SU-DHL-6 (cell line): ENCODE results near the gene CTF1.

Experiments used
- H2AFZ ChIP-seq: fragments of 200-600 bp; sonication (generic); 2 replicates; pipeline ENCODE4 v1.6.1; 2014; ENCODE audit warnings: low read depth, mild to moderate bottlenecking, moderate library complexity, mixed read lengths, antibody characterized with exemption, low read length; ENCODE audit not compliant: severe bottlenecking
- H3F3A ChIP-seq: fragments of 200-600 bp; shearing (Covaris generic); 2 replicates; pipeline ENCODE4 v1.6.0; 2016; ENCODE audit warnings: antibody characterized with exemption, mild to moderate bottlenecking; ENCODE audit not compliant: insufficient read depth
- H3K27ac ChIP-seq: fragments of 200-600 bp; sonication (generic); 2 replicates; pipeline ENCODE4 v1.5.1; 2016; ENCODE audit warnings: low read depth, mild to moderate bottlenecking, low read length, moderate library complexity, mixed read lengths
- H3K27me3 ChIP-seq: fragments of 200-600 bp; sonication (generic), shearing (Covaris generic); 2 replicates; pipeline ENCODE4 v1.6.0; 2014; ENCODE audit warnings: mild to moderate bottlenecking, low read length
- H3K36me3 ChIP-seq: fragments of 200-600 bp; sonication (generic); 2 replicates; pipeline ENCODE4 v1.6.1; 2014; ENCODE audit warnings: mild to moderate bottlenecking, low read length, mixed read lengths
- H3K4me2 ChIP-seq: fragments of 300-600, 200-600 bp; shearing (Covaris generic), sonication (generic); 2 replicates; pipeline ENCODE4 v1.6.0; 2014; ENCODE audit warnings: low read length, low read depth, mild to moderate bottlenecking; ENCODE audit not compliant: poor library complexity, severe bottlenecking
- H3K4me3 ChIP-seq: fragments of 200-600 bp; sonication (generic); 2 replicates; pipeline ENCODE4 v1.5.1; 2014; ENCODE audit warnings: antibody characterized with exemption, low read length, mild to moderate bottlenecking, mixed read lengths; ENCODE audit not compliant: insufficient read depth, poor library complexity, severe bottlenecking
- H3K79me2 ChIP-seq: fragments of 200-600 bp; sonication (generic); 2 replicates; pipeline ENCODE4 v1.6.1; 2014; ENCODE audit warnings: mild to moderate bottlenecking, low read length, moderate library complexity; ENCODE audit not compliant: insufficient read depth
- H3K9ac ChIP-seq: fragments of 200-600 bp; sonication (generic); 2 replicates; pipeline ENCODE4 v1.7.0; 2014; ENCODE audit warnings: mild to moderate bottlenecking, low read length
- H3K9me2 ChIP-seq: fragments of 200-600 bp; sonication (generic); replicated peaks from 2 replicates; pipeline ENCODE4 v1.6.1; 2014; ENCODE audit warnings: low read length; ENCODE audit not compliant: insufficient read depth
- H3K9me3 ChIP-seq: fragments of 200-600 bp; sonication (generic); 2 replicates; pipeline ENCODE4 v1.6.1; 2014; ENCODE audit warnings: low read length, mixed read lengths; ENCODE audit not compliant: insufficient read depth
- H4K20me1 ChIP-seq: fragments of 200-600 bp; sonication (generic); 2 replicates; pipeline ENCODE4 v1.6.1; 2014; ENCODE audit warnings: low read depth, mild to moderate bottlenecking, antibody characterized with exemption, low read length, moderate library complexity, mixed read lengths
- EZH2phosphoT487 ChIP-seq: fragments of 200-600 bp; sonication (generic), shearing (Covaris generic); conservative IDR thresholded peaks from 2 replicates; pipeline ENCODE4 v1.6.1; 2018; ENCODE audit warnings: mild to moderate bottlenecking, antibody characterized with exemption, low read length, moderate library complexity, mixed read lengths
- TF ChIP-seq, protein P1 (sequence below): fragments of 200-600 bp; sonication (generic); IDR thresholded peaks from one replicate; pipeline ENCODE4 v1.5.1; 2017; ENCODE audit warnings: antibody characterized with exemption, mild to moderate bottlenecking, low read length, moderate library complexity; ENCODE audit not compliant: insufficient read depth, poor library complexity, severe bottlenecking

CTF1 gene

DNA sequence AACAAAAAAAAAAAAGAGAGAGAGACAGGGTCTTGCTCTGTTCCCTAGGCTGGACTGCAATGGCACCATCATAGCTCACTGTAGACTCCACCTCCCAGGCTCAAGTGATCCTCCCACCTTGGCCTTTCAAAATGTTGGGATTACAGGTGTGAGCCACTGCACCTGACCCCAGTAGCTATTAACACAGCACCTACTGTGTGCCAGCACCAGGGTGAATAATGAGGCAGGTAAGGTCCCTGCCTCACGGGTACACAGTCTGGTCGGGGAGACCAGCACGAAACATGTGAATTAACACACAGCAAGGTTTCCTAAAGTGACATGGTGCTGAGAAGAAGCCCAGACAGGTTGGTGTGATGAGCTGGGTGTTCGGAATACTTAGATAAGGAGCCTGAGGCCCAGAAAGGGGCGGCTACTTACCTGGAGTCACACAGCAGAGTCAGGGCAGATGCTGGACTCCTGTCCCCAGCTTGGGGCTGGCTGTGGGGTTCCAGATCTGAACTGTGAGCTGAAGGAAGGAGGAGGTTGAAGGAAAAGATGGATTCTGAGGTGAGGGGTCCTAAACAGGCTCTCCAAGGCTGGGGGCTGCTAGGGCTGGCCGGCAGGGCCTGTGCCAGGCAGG, 16.5 kb downstream of the CTF1 start:
- Histone ChIP-seq H2AFZ (no peak overlapping the region), H3K9ac (no peak overlapping the region), H3K9me3 (no peaks in the 10 kb centered on the region), H4K20me1 (no peaks in the 10 kb centered on the region), H3K27ac (no peak overlapping the region), H3K79me2 (no peaks in the 10 kb centered on the region), H3K36me3 (no peaks in the 10 kb centered on the region), H3K9me2 (no peaks in the 10 kb centered on the region), H3K4me3 (no peak overlapping the region), H3K27me3 (no peaks in the 10 kb centered on the region), H3F3A (no peaks in the 10 kb centered on the region), H3K4me2 (no peak overlapping the region)
- TF ChIP-seq, protein P1, sequence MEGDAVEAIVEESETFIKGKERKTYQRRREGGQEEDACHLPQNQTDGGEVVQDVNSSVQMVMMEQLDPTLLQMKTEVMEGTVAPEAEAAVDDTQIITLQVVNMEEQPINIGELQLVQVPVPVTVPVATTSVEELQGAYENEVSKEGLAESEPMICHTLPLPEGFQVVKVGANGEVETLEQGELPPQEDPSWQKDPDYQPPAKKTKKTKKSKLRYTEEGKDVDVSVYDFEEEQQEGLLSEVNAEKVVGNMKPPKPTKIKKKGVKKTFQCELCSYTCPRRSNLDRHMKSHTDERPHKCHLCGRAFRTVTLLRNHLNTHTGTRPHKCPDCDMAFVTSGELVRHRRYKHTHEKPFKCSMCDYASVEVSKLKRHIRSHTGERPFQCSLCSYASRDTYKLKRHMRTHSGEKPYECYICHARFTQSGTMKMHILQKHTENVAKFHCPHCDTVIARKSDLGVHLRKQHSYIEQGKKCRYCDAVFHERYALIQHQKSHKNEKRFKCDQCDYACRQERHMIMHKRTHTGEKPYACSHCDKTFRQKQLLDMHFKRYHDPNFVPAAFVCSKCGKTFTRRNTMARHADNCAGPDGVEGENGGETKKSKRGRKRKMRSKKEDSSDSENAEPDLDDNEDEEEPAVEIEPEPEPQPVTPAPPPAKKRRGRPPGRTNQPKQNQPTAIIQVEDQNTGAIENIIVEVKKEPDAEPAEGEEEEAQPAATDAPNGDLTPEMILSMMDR = no peak
- TF ChIP-seq EZH2phosphoT487 = no peak

DNA sequence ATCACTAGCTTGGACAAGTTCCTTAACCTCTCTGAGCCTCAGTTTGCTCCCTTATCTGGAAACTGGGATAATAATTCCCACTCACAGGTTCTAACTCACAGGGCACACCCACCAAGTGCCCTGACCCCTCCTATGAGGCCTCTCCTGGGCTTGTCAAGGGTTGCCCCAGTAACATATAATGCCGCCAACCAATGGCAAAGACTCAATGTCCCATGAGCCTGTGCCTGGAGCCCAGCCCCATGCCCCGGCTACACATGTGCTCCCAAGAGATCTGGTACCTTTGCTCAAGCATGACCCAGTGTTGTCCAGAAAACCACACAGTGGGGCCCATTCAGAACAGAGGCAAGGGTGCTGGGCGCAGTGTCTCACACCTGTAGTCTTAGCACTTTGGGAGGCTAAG, 18.4 kb downstream of the CTF1 start:
- no peaks in the 10 kb centered on the region for H4K20me1 ChIP-seq
- H3K27ac ChIP-seq = no peak overlapping the region
- no peak overlapping the region for H2AFZ ChIP-seq
- no peaks in the 10 kb centered on the region for H3K79me2 ChIP-seq
- H3K9ac ChIP-seq = no peak overlapping the region
- H3K9me3 ChIP-seq = no peaks in the 10 kb centered on the region
- H3K4me3 ChIP-seq = no peak overlapping the region
- TF ChIP-seq, protein P1 = no peak
- TF ChIP-seq EZH2phosphoT487 = no peak
- H3K9me2 ChIP-seq = no peaks in the 10 kb centered on the region
- no peak overlapping the region for H3K4me2 ChIP-seq
- H3K36me3 ChIP-seq = no peaks in the 10 kb centered on the region
- H3F3A ChIP-seq = no peaks in the 10 kb centered on the region
- no peaks in the 10 kb centered on the region for H3K27me3 ChIP-seq

DNA sequence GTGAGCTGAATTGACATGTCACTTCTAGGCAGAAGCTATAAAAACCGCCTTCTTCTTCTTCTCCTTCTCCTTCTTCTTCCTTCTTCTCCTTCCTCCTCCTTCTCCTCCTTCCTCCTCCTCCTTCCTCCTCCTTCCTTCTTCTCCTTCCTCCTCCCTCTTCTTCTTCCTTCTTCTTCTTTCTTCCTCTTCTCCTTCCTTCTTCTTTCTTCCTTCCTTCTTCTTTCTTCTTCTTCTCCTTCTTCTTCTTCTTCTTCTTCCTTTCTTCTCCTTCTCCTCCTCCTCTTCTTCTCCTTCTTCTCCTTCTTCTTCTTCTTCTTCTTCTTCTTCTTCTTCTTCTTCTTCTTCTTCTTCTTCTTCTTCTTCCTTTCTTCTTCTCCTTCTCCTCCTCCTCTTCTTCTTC, 22.2 kb downstream of the CTF1 start:
- no peak overlapping the region for H3K4me2 ChIP-seq
- no peaks in the 10 kb centered on the region for H4K20me1 ChIP-seq
- no peaks in the 10 kb centered on the region for H3K79me2 ChIP-seq
- no peaks in the 10 kb centered on the region for H3K36me3 ChIP-seq
- H3K9me2 ChIP-seq = no peaks in the 10 kb centered on the region
- H3K4me3 ChIP-seq = no peak overlapping the region
- no peaks in the 10 kb centered on the region for H3K9me3 ChIP-seq
- no peak overlapping the region for H2AFZ ChIP-seq
- H3F3A ChIP-seq = no peaks in the 10 kb centered on the region
- H3K9ac ChIP-seq = no peak overlapping the region
- no peaks in the 10 kb centered on the region for H3K27me3 ChIP-seq
- TF ChIP-seq EZH2phosphoT487 = no peak
- TF ChIP-seq, protein P1 = no peak
- no peak overlapping the region for H3K27ac ChIP-seq

DNA sequence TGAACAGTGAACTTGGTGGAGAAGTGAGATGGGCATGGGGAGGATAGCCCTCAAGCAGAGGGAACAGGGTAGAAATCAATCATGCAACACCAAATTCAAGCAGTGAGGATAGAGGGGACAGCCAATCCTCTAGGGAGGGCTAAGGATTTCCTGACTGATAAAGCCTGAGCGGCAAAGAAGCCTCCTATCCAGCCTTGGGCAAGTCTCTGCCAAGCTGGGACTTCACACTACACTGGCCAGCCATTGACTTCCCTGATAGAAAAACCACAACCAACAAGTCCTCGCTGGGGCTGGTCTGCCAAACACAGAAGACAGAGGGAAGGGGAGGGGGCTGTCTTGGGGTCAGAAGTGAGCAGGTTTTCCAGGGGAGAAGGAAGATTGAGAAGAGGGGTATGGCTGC, 24.5 kb downstream of the CTF1 start:
- Histone ChIP-seq H3K4me3 (no peak overlapping the region), H2AFZ (no peak overlapping the region), H3K4me2 (no peak overlapping the region), H3K9ac (no peak overlapping the region), H3K9me2 (no peaks in the 10 kb centered on the region), H3F3A (no peaks in the 10 kb centered on the region), H4K20me1 (no peaks in the 10 kb centered on the region), H3K9me3 (no peaks in the 10 kb centered on the region), H3K79me2 (no peaks in the 10 kb centered on the region), H3K27ac (no peak overlapping the region), H3K36me3 (no peaks in the 10 kb centered on the region), H3K27me3 (no peaks in the 10 kb centered on the region)
- TF ChIP-seq EZH2phosphoT487 = no peak
- TF ChIP-seq, protein P1 = no peak
